Chondrocyte (in vitro differentiated cells): ENCODE data around the gene NR1H2. TPM values are rescaled to one million over a fixed set of nuclear protein-coding genes. Genes with fewer than 3 reads are reported as not detected.
"Not testable (repeated sequence)": the region's sequence is repeated elsewhere in the genome, so short reads cannot be mapped to it uniquely, and the experiment has no call there.

Experiments used
- DNase-seq: peaks from one replicate; pipeline ENCODE4 v3.0.0; 2021; ENCODE audit warnings: mixed read lengths, low spot score
- H3K27ac Mint-ChIP-seq: one replicate; pipeline ENCODE4 v1.8.0; 2021; ENCODE audit warnings: mild to moderate bottlenecking, moderate library complexity, mixed read lengths; ENCODE audit not compliant: unreplicated experiment
- H3K27me3 Mint-ChIP-seq: 2 replicates; pipeline ENCODE4 v1.8.0; 2021; ENCODE audit warnings: low read depth, mixed read lengths
- H3K36me3 Mint-ChIP-seq: 2 replicates; pipeline ENCODE4 v1.8.0; 2021; ENCODE audit warnings: low read depth, mixed read lengths
- H3K4me1 Mint-ChIP-seq: 2 replicates; pipeline ENCODE4 v1.8.0; 2021; ENCODE audit warnings: low read depth, mild to moderate bottlenecking, mixed read lengths
- H3K4me3 Mint-ChIP-seq: one replicate; pipeline ENCODE4 v1.8.0; 2021; ENCODE audit warnings: mild to moderate bottlenecking, moderate library complexity, mixed read lengths; ENCODE audit not compliant: unreplicated experiment
- H3K9me3 Mint-ChIP-seq: 2 replicates; pipeline ENCODE4 v1.8.0; 2021; ENCODE audit warnings: low read depth, mixed read lengths
- CTCF ChIP-seq: fragments of 200-600 bp; sonication (generic); IDR thresholded peaks from 2 replicates; pipeline ENCODE4 v1.5.0; 2021; ENCODE audit warnings: antibody characterized with exemption, mild to moderate bottlenecking, moderate library complexity
- total RNA-seq: library from RNA; stranded (reverse); gene quantifications from 3 replicates; pipeline ENCODE4 v1.2.1, GENCODE V29; 2021

NR1H2 gene
- total RNA-seq, 1 donor from 2014 or later = 48.3 TPM

- H3K36me3 Mint-ChIP-seq = no peaks in the 10 kb centered on the region
- TF ChIP-seq CTCF = no peak
- peaks cover 13% of the 10 kb centered on the region for H3K4me1 Mint-ChIP-seq
- H3K27ac Mint-ChIP-seq = no peak overlapping the region
- no peak for DNase-seq
- no peaks in the 10 kb centered on the region for H3K9me3 Mint-ChIP-seq
- no peak overlapping the region for H3K4me3 Mint-ChIP-seq
- peaks cover 2% of the 10 kb centered on the region for H3K27me3 Mint-ChIP-seq
Measured at GRCh38 chr19:50352242-50352641, 24.0 kb upstream of the NR1H2 start.

GRCh38 chr19:50353487-50353880, 22.8 kb upstream of the NR1H2 start:
- H3K9me3 Mint-ChIP-seq, H3K36me3 Mint-ChIP-seq, H3K27me3 Mint-ChIP-seq, H3K27ac Mint-ChIP-seq, H3K4me3 Mint-ChIP-seq: not testable (repeated sequence)
- DNase-seq = peak; percentile 15
- peaks cover 13% of the 10 kb centered on the region for H3K4me1 Mint-ChIP-seq

GRCh38 chr19:50356691-50357177, 19.5 kb upstream of the NR1H2 start:
- Mint-ChIP-seq H3K27ac (no peak overlapping the region), H3K36me3 (no peaks in the 10 kb centered on the region)

GRCh38 chr19:50357178-50358100, 18.8 kb upstream of the NR1H2 start:
- TF ChIP-seq CTCF = peak; percentile 90
- Mint-ChIP-seq H3K4me1 (peaks cover 6% of the 10 kb centered on the region), H3K36me3 (no peaks in the 10 kb centered on the region), H3K27ac (no peak overlapping the region), H3K27me3 (peaks cover 6% of the 10 kb centered on the region), H3K4me3 (peak overlapping the region; percentile 44), H3K9me3 (no peaks in the 10 kb centered on the region)
- DNase-seq = peak; percentile 72

More at GRCh38 chr19:50356691-50357177, 19.5 kb upstream of the NR1H2 start:
- peak; percentile 21 for DNase-seq
- no peak for TF ChIP-seq CTCF
- Mint-ChIP-seq H3K4me1 (peaks cover 6% of the 10 kb centered on the region), H3K4me3 (no peak overlapping the region), H3K9me3 (no peaks in the 10 kb centered on the region), H3K27me3 (peaks cover 6% of the 10 kb centered on the region)

- Mint-ChIP-seq H3K9me3 (no peaks in the 10 kb centered on the region), H3K27me3 (peaks cover 11% of the 10 kb centered on the region), H3K36me3 (no peaks in the 10 kb centered on the region), H3K4me3 (no peak overlapping the region), H3K27ac (no peak overlapping the region), H3K4me1 (peaks cover 6% of the 10 kb centered on the region)
- TF ChIP-seq CTCF = no peak
- peak; percentile 87 for DNase-seq
Measured at GRCh38 chr19:50358483-50359327, 17.6 kb upstream of the NR1H2 start.
